UCSD-AML1 (cell line): ENCODE results near the gene DBI.
"Not testable (repeated sequence)": the region's sequence is repeated elsewhere in the genome, so short reads cannot be mapped to it uniquely, and the experiment has no call there.

Source experiments
- DNase-seq: peaks from one replicate; lab custom pipeline; 2025; ENCODE audit not compliant: unreplicated experiment; lab: John Stamatoyannopoulos, UW

DBI gene

DNA sequence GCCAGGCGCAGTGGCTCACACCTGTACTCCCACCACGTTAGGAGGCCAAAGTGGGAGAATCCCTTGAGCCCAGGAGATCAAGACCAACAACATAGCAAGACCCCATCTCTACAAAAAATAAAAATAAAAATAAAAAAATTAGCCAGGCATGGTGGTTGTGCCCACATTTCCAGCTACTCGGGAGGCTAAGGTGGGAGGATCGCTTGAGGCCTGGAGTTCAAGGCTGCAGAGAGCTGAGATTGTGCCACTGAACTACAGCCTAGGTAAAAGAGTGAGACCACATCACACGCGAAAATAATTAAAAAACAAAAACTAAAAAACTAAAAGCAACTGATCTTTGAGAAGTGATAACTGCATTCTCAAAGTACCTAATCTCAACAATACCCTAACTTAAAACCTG is 2.0 kb upstream of the DBI start:
- DNase-seq = no peak

DNA sequence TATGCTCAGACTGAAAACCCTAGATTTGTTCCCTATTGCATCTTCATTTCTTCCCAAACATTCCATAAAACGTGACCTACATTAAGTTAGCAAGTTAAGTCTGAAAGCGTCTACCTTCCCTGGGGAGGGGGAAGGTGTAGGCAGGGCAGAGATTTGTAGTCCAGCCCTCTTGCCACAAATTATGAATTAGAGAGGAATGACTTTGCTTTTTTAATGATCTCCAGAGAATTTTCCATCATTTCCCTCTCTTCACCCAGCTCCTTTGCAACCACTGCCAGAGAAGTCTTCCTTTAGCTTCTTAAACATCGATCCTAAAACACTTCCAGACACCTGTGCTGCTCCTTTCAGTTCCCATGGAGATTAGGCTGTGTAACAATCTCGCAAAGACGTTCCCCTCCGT is 1.3 kb upstream of the DBI start:
- DNase-seq = no peak

GRCh38 chr2:119366161-119366648 is 572 bp upstream of the DBI start:
- no peak for DNase-seq

GRCh38 chr2:119367472-119368099 is 809 bp downstream of the DBI start:
- DNase-seq = no peak

GRCh38 chr2:119369845-119370244 is 3.1 kb downstream of the DBI start:
- no peak for DNase-seq

GRCh38 chr2:119371111-119371510 is 4.3 kb downstream of the DBI start:
- DNase-seq = no peak

DNA sequence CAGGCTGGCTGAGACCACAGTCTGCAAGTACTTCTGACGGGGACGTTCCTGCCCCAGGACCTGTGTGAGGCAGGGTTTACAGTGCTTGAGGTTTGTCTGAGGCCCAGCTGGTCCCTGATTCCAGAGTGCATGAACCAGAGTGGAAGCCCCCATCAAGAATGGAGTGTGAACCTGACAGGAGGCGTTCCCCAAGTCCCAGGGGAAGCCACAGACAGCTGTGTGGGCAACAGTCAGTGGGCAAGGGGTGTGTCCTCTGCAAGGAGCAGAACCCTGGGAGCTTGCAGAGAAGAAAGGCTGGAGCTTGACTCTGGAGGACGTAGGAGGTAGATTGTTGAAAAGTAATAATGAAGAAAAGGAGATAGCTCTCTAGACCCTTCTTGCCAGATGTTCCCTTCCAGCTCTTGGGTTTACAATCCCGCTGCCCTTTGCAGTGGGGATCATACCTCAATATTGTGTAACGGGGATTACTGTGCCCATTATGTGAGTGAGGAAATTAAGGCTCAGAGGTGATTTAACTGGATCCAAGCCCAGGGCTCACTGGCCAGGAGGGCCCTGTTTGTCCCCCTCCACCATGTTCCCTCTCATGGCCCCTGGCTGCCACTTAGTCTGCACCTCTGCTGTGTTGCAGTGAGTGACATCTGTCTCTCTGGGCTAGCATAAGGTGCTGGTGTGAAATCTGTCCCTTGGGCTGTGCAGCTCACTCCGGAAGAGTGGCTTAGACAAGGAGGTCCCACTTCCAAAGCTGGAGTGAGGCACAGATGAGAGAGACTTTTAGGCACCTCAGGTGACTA is 6.2 kb downstream of the DBI start:
- DNase-seq = no peak

DNA sequence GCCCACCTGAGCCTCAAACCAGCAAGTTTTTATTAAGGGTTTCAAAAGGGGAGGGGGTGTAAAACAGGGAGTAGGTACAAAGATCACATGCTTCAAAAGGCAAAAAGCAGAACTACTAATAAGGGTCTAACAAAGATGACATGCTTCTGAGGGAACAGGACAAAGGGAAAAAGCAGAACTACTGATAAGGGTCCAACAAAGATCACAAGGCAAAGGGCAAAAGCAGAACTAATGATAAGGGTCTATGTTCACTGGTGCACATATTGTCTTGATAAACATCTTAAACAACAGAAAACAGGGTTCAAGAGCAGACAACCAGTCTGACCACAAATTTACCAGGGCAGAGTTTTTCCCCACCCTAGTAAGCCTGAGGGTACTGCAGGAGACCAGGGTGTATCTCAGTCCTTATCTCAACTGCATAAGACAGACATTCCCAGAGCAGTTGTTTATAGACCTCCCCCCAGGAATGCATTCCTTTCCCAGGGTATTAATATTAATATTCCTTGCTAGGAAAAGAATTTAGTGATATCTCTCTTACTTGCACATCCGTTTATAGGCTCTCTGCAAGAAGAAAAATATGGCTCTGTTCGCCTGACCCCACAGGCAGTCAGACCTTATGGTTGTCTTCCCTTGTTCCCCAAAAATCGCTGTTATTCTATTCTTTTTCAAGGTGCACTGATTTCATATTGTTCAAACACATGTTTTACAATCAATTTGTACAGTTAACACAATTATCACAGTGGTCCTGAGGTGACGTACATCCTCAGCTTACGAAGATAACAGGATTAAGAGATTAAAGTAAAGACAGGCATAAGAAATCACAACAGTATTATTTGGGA is 7.3 kb downstream of the DBI start:
- DNase-seq = not testable (repeated sequence)

DNA sequence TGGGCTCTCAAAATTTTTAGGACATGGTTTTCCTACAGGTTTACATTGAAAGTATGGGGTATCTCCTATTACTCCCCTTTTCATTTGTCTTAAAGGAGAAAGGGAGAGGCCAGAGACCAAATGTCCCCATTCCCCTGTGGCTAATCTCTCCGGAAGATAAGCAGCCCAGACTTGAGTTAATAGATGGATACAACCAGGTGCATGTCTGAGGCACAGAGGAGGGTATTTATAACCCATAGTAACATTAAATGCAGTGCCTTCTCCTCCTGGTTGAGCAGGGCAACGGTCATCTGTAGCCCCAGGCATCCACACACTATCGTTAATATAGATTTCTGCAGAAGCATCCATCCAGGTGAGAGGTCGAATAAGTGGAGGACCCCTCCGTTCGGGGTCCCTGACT is 9.6 kb downstream of the DBI start:
- not testable (repeated sequence) for DNase-seq

DNA sequence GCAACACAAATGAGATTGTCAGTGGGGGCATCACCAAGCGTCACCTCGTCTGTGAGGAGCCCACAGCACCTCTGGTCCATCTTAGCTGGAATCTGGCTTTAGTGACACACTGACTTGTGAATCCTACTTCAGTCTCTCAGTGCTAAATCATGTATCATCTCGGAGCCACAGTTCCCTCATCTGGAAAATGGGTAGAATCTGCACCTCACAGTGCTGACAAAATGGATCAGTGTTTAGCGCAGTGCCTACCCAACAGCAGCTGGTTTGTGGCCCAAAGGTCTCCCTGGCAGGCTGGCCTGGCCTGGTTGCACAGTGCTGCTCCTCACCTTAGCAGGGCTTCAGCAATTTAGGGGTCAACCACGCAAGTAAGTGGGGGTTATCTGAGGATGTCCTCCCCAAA is 10.0 kb downstream of the DBI start:
- DNase-seq = no peak

- DNase-seq = no peak
These were observed 10.7 kb downstream of the DBI start for GRCh38 chr2:119377294-119377992.

- DNase-seq = no peak
These were observed 11.2 kb downstream of the DBI start for GRCh38 chr2:119377993-119378345.

- no peak for DNase-seq
These were observed 11.8 kb downstream of the DBI start for GRCh38 chr2:119378566-119378965.

- no peak for DNase-seq
These were observed 16.8 kb downstream of the DBI start for GRCh38 chr2:119383410-119384140.

DNA sequence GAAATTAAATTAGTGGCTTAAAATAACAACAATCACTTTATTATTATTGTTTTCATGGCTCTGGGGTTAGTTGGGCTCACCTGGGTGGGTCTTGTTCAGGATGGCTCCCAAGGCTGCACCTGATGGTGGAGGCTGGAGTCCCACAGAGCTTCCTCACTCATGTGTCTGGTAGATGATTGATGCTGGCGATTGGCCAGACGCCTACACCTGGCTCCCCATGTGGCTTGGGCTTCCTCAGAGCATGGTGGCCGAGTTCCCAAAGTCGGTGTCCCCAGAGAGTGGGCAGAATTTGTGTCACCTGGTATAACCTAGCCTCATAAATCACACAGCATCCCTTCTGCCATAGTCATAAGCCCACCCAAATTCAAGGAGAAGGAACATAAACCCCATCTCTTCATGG is 18.2 kb downstream of the DBI start:
- DNase-seq = no peak

DNA sequence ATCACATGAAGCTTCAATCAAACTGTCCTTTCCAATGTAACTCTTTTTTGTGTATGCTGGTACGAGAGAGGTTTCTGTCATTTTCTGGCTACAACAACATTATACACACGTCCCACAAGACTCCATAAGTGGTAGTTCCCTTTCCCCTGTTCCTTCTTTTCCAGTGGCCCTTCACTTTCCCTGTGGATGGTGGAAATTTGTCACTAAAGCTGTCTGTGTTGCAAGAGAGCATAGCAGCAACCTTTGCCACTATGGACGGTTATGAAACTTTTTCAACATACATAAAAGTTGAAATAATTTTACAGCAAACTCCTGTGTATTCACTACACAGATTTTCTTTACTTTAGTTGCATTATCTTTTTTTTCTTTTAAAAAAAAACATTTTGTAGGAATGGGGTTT is 18.7 kb downstream of the DBI start:
- no peak for DNase-seq

DNA sequence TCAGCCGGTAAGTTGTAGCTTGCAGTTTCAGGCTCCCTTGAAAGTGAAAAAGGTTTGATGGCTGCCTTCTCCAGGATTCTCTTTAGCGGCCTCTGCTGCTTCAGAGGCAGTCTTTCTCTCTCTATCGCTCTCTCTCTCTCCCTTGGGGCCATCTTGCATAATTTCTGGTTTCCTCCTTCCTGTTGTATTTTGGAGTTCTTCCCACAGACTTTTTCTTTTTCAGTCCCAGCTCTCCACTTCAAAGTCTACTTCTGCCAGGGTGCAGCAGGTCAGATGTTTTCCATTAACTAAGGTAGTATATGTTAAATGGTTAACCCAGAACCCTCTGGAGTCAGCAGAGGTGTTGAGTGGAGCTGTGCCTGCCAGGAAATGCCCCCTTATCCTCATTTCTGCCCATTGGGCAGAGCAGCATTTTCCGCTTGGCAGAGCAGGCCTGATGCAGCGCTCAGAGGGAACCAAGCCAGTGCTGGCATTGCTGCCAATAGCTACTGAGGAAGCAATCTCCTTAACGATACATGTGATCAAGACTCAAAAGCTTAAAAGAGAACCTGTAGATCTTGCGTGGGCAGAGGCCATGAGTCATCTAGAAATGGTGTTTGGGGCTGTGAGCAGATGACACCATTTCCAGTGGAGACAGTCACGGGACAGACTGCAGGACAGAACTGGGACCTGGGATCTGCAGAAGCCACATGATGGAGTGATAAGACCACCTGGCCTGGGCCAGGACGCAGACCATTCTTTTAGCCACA is 20.8 kb downstream of the DBI start:
- DNase-seq = peak; percentile 35

- no peak for DNase-seq
These were observed 23.0 kb downstream of the DBI start for GRCh38 chr2:119389615-119390306.
